H1 (cell line): ENCODE data around the gene ECEL1. TPM values are rescaled to one million over a fixed set of nuclear protein-coding genes. Genes with fewer than 3 reads are reported as not detected.

Source experiments
- CTCF ChIA-PET: fragments of 300-600 bp; sonication (Branson Sonifier 250); formaldehyde crosslinking; loops from one replicate; lab custom pipeline; 2021; ENCODE audit not compliant: partially characterized antibody; lab: Charles Lee
- POLR2A ChIA-PET: fragments of 300-600 bp; sonication (Branson Sonifier 250); formaldehyde crosslinking; loops from one replicate; lab custom pipeline; 2021; ENCODE audit warnings: inconsistent platforms; ENCODE audit not compliant: partially characterized antibody; lab: Charles Lee
- DNase-seq, 2 experiments: peaks; one replicate each; pipeline versions ENCODE4 v3.0.0 to v3.0.0-alpha.2; 2010 to 2022; ENCODE audit warnings: low spot score in 2 of 2, low read depth in 1 of 2, mixed read lengths in 1 of 2
- FAIRE-seq: peaks from 2 replicates; lab custom pipeline; 2011; peaks lifted over from hg19 to GRCh38; lab: Jason Lieb, UNC
- H2AFZ ChIP-seq: 2 replicates; pipeline ENCODE4 v1.8.1; 2012; ENCODE audit warnings: low read length, inconsistent platforms
- H2AK5ac ChIP-seq: 2 replicates; pipeline ENCODE4 v1.6.1; 2013; ENCODE audit warnings: low read depth, low read length
- H2BK120ac ChIP-seq: replicated peaks from 2 replicates; pipeline ENCODE3; 2013; ENCODE audit warnings: low read depth, low read length, inconsistent platforms
- H2BK12ac ChIP-seq: 2 replicates; pipeline ENCODE4 v1.6.1; 2013; ENCODE audit warnings: low read depth, low read length
- H2BK15ac ChIP-seq: 2 replicates; pipeline ENCODE4 v1.6.1; 2013; ENCODE audit warnings: low read length
- H2BK20ac ChIP-seq: 2 replicates; pipeline ENCODE4 v1.6.1; 2013; ENCODE audit warnings: low read length
- H2BK5ac ChIP-seq: 2 replicates; pipeline ENCODE4 v1.6.1; 2013; ENCODE audit warnings: low read depth, low read length
- H3K14ac ChIP-seq: 2 replicates; pipeline ENCODE4 v1.6.1; 2013; ENCODE audit warnings: inconsistent platforms; ENCODE audit not compliant: insufficient read length
- H3K18ac ChIP-seq: 2 replicates; pipeline ENCODE4 v1.6.1; 2013; ENCODE audit warnings: low read length; ENCODE audit errors: extremely low read depth
- H3K23ac ChIP-seq: 2 replicates; pipeline ENCODE4 v1.6.1; 2013; ENCODE audit warnings: inconsistent platforms; ENCODE audit not compliant: insufficient read length
- H3K23me2 ChIP-seq: 2 replicates; pipeline ENCODE4 v1.6.1; 2013; ENCODE audit warnings: low read depth, low read length
- H3K27ac ChIP-seq: 2 replicates; pipeline ENCODE4 v1.6.1; 2011; ENCODE audit warnings: low read depth, low read length, inconsistent platforms
- H3K27me3 ChIP-seq, 4 experiments: replicated peaks in 1 of 4; 1 replicate in 1 of 4; 2 replicates in 3 of 4; pipeline versions ENCODE4 v1.6.1 to v1.8.1; 2011 to 2013; ENCODE audit warnings: low read length in 3 of 4, mild to moderate bottlenecking in 3 of 4, inconsistent platforms in 2 of 4, mixed read lengths in 2 of 4, moderate library complexity in 1 of 4; ENCODE audit not compliant: control insufficient read depth in 3 of 4, insufficient read depth in 3 of 4; ENCODE audit errors: extremely low read depth in 1 of 4
- H3K36me3 ChIP-seq, 4 experiments: 2 replicates each; pipeline versions ENCODE4 v1.6.1 to v1.8.1; 2011 to 2013; ENCODE audit warnings: mild to moderate bottlenecking in 4 of 4, low read length in 3 of 4, moderate library complexity in 2 of 4, control low read depth in 1 of 4, inconsistent platforms in 1 of 4; ENCODE audit not compliant: insufficient read depth in 4 of 4, control insufficient read depth in 2 of 4
- H3K4ac ChIP-seq: replicated peaks from 2 replicates; pipeline ENCODE3; 2013; ENCODE audit warnings: low read length, low read depth, mixed read lengths, inconsistent platforms; ENCODE audit not compliant: insufficient read length
- H3K4me1 ChIP-seq, 4 experiments: replicated peaks in 1 of 4; 1 replicate in 1 of 4; 2 replicates in 3 of 4; pipeline versions ENCODE4 v1.6.1 to v1.8.1; 2011 to 2013; ENCODE audit warnings: low read length in 3 of 4, inconsistent platforms in 2 of 4, mixed read lengths in 1 of 4; ENCODE audit not compliant: insufficient read depth in 4 of 4, control insufficient read depth in 3 of 4
- H3K4me2 ChIP-seq, 2 experiments: 2 replicates each; pipeline versions ENCODE4 v1.6.1 to v1.8.1; 2011 to 2013; ENCODE audit warnings: low read depth in 2 of 2, low read length in 2 of 2, control low read depth in 1 of 2, inconsistent platforms in 1 of 2, mild to moderate bottlenecking in 1 of 2; ENCODE audit not compliant: insufficient read depth in 1 of 2
- H3K4me3 ChIP-seq, 4 experiments: fragments of 200-600, 300-600 bp in 1 of 4; sonication (generic), shearing (Covaris generic), sonication (Bioruptor Twin) in 1 of 4; 2 replicates each; pipeline versions ENCODE4 v1.5.1 to v1.8.1; 2011 to 2016; ENCODE audit warnings: low read length in 4 of 4, low read depth in 3 of 4, control low read depth in 2 of 4, inconsistent platforms in 2 of 4, mild to moderate bottlenecking in 2 of 4, mixed read lengths in 1 of 4, moderate library complexity in 1 of 4; ENCODE audit not compliant: insufficient read depth in 2 of 4; ENCODE audit errors: extremely low read depth in 1 of 4
- H3K56ac ChIP-seq: replicated peaks from 2 replicates; pipeline ENCODE3; 2013; ENCODE audit warnings: low read depth, mild to moderate bottlenecking, mixed read lengths, low read length, inconsistent platforms; ENCODE audit not compliant: insufficient read length
- H3K79me1 ChIP-seq: 2 replicates; pipeline ENCODE4 v1.6.1; 2013; ENCODE audit warnings: low read depth, low read length, control low read depth
- H3K79me2 ChIP-seq, 2 experiments: 2 replicates each; pipeline versions ENCODE4 v1.6.1 to v1.8.1; 2012 to 2013; ENCODE audit warnings: low read length in 2 of 2, mild to moderate bottlenecking in 2 of 2, inconsistent platforms in 1 of 2; ENCODE audit not compliant: insufficient read depth in 2 of 2, control insufficient read depth in 1 of 2
- H3K9ac ChIP-seq, 4 experiments: replicated peaks in 1 of 4; 1 replicate in 1 of 4; 2 replicates in 3 of 4; pipeline versions ENCODE4 v1.6.1 to v1.8.1; 2011 to 2013; ENCODE audit warnings: low read depth in 3 of 4, low read length in 3 of 4, control low read depth in 2 of 4, mild to moderate bottlenecking in 2 of 4, moderate library complexity in 2 of 4, inconsistent platforms in 1 of 4; ENCODE audit errors: extremely low read depth in 1 of 4
- H3K9me3 ChIP-seq, 2 experiments: 2 replicates each; pipeline versions ENCODE4 v1.6.1 to v1.8.1; 2012 to 2013; ENCODE audit warnings: mild to moderate bottlenecking in 2 of 2, moderate library complexity in 2 of 2, control low read depth in 1 of 2, inconsistent platforms in 1 of 2, low read depth in 1 of 2, low read length in 1 of 2, mixed read lengths in 1 of 2; ENCODE audit not compliant: insufficient read depth in 2 of 2
- H4K20me1 ChIP-seq, 2 experiments: replicated peaks in 1 of 2; 2 replicates each; pipeline versions ENCODE3 to v1.8.1; 2011 to 2013; ENCODE audit warnings: inconsistent platforms in 2 of 2, low read length in 2 of 2, mild to moderate bottlenecking in 1 of 2; ENCODE audit not compliant: insufficient read depth in 2 of 2, control insufficient read depth in 1 of 2
- H4K5ac ChIP-seq: 2 replicates; pipeline ENCODE4 v1.6.1; 2013; ENCODE audit warnings: low read length, low read depth, mixed read lengths, inconsistent platforms; ENCODE audit not compliant: insufficient read length
- H4K8ac ChIP-seq: 2 replicates; pipeline ENCODE4 v1.8.0; 2013; ENCODE audit warnings: mild to moderate bottlenecking, moderate library complexity, low read length, inconsistent platforms; ENCODE audit not compliant: insufficient read depth; ENCODE audit errors: extremely low read depth
- H4K91ac ChIP-seq: replicated peaks from 2 replicates; pipeline ENCODE3; 2013; ENCODE audit warnings: low read length, mixed read lengths, inconsistent platforms; ENCODE audit not compliant: insufficient read length
- ASH2L ChIP-seq: fragments of 200-600, 300-600 bp; sonication (generic); IDR thresholded peaks from one replicate; pipeline ENCODE4 v1.7.1; 2017; ENCODE audit warnings: low read length
- ATF3 ChIP-seq: IDR thresholded peaks from 2 replicates; pipeline ENCODE4 v1.6.1; 2011; ENCODE audit warnings: low read depth, mild to moderate bottlenecking, low read length; ENCODE audit not compliant: insufficient read depth
- BACH1 ChIP-seq: IDR thresholded peaks from 2 replicates; pipeline ENCODE4 v1.6.1; 2012; ENCODE audit warnings: low read length, improper control_type of control experiment
- CBX5 ChIP-seq: fragments of 300-800, 300-1000 bp; sonication (generic); IDR thresholded peaks from 2 replicates; pipeline ENCODE4 v1.7.1; 2016; ENCODE audit warnings: antibody characterized with exemption, low read length, low read depth
- CBX8 ChIP-seq: fragments of 300-800, 300-1000 bp; sonication (generic); IDR thresholded peaks from 2 replicates; pipeline ENCODE4 v1.7.1; 2016; ENCODE audit warnings: low read depth, low read length, borderline replicate concordance
- HDAC6 ChIP-seq: IDR thresholded peaks from one replicate; pipeline ENCODE4 v1.7.1; 2012; ENCODE audit warnings: low read depth, mild to moderate bottlenecking, inconsistent platforms, low read length, moderate library complexity
- JUN ChIP-seq: IDR thresholded peaks from 2 replicates; pipeline ENCODE4 v1.6.1; 2011; ENCODE audit warnings: low read depth, mild to moderate bottlenecking, improper control_type of control experiment, low read length
- NANOG ChIP-seq: IDR thresholded peaks from 2 replicates; pipeline ENCODE4 v1.6.1; 2011; ENCODE audit warnings: low read length, low read depth, mild to moderate bottlenecking, inconsistent platforms; ENCODE audit not compliant: insufficient read depth, poor library complexity, severe bottlenecking
- SAP30 ChIP-seq: fragments of 300-600 bp; sonication (generic); IDR thresholded peaks from 2 replicates; pipeline ENCODE4 v1.7.1; 2012; ENCODE audit warnings: low read length, moderate library complexity, mild to moderate bottlenecking, inconsistent platforms; ENCODE audit not compliant: insufficient read depth, insufficient replicate concordance
- TBP ChIP-seq: IDR thresholded peaks from 2 replicates; pipeline ENCODE4 v1.6.1; 2011; ENCODE audit warnings: low read depth, low read length, improper control_type of control experiment
- TCF12 ChIP-seq: IDR thresholded peaks from 2 replicates; pipeline ENCODE4 v1.6.1; 2011; ENCODE audit warnings: low read depth, mild to moderate bottlenecking, low read length
- USF2 ChIP-seq: IDR thresholded peaks from 2 replicates; pipeline ENCODE4 v1.6.1; 2011; ENCODE audit warnings: low read length, improper control_type of control experiment
- WGBS, 2 experiments: shearing (Covaris generic) in 1 of 2; methylation state at CpG; one replicate each; pipeline versions ENCODE4 v1.1.6 to v1.1.7; 2013 to 2015; ENCODE audit warnings: low lambda C conversion rate in 2 of 2, mixed read lengths in 2 of 2, inconsistent platforms in 1 of 2, low coverage in 1 of 2, missing lambda C conversion rate in 1 of 2; ENCODE audit not compliant: insufficient replicate concordance in 2 of 2, insufficient coverage in 1 of 2, insufficient read length in 1 of 2; ENCODE audit errors: extremely low coverage in 1 of 2, missing lambda C conversion rate in 1 of 2; 5-methylcytosine and 5-hydroxymethylcytosine counted together
- polyA plus RNA-seq, 7 experiments: library from polyadenylated mRNA; depleted of rRNA in 3 of 7; stranded (reverse) in 5 of 7; unstranded in 2 of 7; fragments of >200 nt in 5 of 7; fragments of 200-250 nt in 2 of 7; gene quantifications; 1 replicate in 5 of 7; 2 replicates in 1 of 7; 4 replicates in 1 of 7; pipeline versions ENCODE4 v1.2.1 to v1.2.3, GENCODE V29; 2011 to 2013; ENCODE audit warnings: missing spikeins in 2 of 7, mixed read lengths in 2 of 7
- total RNA-seq: library from RNA; stranded (reverse); fragmentation: NEBNext Ultra II Directional; extraction: Animal tissue kit (Norgen Biotek cat#: 25700); gene quantifications from 2 replicates; pipeline ENCODE4 v1.2.1, GENCODE V29; 2021

The ECEL1 gene
- total and polyA plus RNA-seq, 2 of the 8 experiments (the other 6 are each of a cell fraction or from before 2014, with no cell fraction given), result 7.7 to 20.2 TPM

- Histone ChIP-seq H3K56ac (no peak overlapping the region), H3K4me3 (no peak overlapping the region), H4K8ac (no peak overlapping the region), H3K9ac (no peak overlapping the region), H3K79me2 (no peaks in the 10 kb centered on the region), H2BK12ac (no peak overlapping the region), H2BK5ac (no peak overlapping the region), H3K36me3 (no peaks in the 10 kb centered on the region), H3K27me3 (no peaks in the 10 kb centered on the region), H3K4ac (no peak overlapping the region), H4K5ac (no peak overlapping the region), H3K27ac (no peak overlapping the region), H2BK20ac (no peak overlapping the region), H3K14ac (no peak overlapping the region), H2BK15ac (no peak overlapping the region), H3K4me2 (no peak overlapping the region), H3K23me2 (no peaks in the 10 kb centered on the region; the same call in 1 of the 2 replicates), H2AFZ (no peak overlapping the region), H2AK5ac (no peak overlapping the region), H4K91ac (no peak overlapping the region), H3K9me3 (no peaks in the 10 kb centered on the region), H3K4me1 (peaks cover 0 to 3% (median 0%) of the 10 kb centered on the region in 4 experiments; a peak in 1 of 7 replicates), H3K18ac (no peak overlapping the region), H2BK120ac (no peak overlapping the region), H4K20me1 (no peaks in the 10 kb centered on the region), H3K23ac (no peak overlapping the region), H3K79me1 (no peaks in the 10 kb centered on the region)
- CTCF ChIA-PET, result interaction anchor here (1.1 to 1.8 kb wide), 5 partner anchors 11 to 64 kb away, joined by 3 to 9 read pairs (median 5); no protein-coding TSS in a partner anchor
- POLR2A ChIA-PET, result no interaction called here
- FAIRE-seq (no peak), DNase-seq (no peak)
- WGBS, 2 experiments, result 93% methylated on average over 20 of the region's 25 CpGs; no CpG with 5 or more reads in 1 of the 2 experiments
- TF ChIP-seq ASH2L (no peak), CBX5 (no peak), TCF12 (no peak), JUN (no peak), TBP (no peak), HDAC6 (no peak), SAP30 (no peak), BACH1 (no peak), ATF3 (no peak), NANOG (no peak), USF2 (no peak), CBX8 (no peak)
Observed at GRCh38 chr2:232458051-232458660, 29.5 kb downstream of the ECEL1 start.
